SK-N-MC (cell line): ENCODE data around the gene ADAMTS4.

Experiments used
- EZH2 ChIP-seq: fragments of 200-600 bp; sonication (generic); IDR thresholded peaks from one replicate; pipeline ENCODE4 v1.6.1; 2017; ENCODE audit warnings: antibody characterized with exemption
- FOXP2 ChIP-seq: optimal IDR thresholded peaks from 2 replicates; pipeline ENCODE3; 2011; ENCODE audit warnings: mild to moderate bottlenecking, moderate library complexity; ENCODE audit not compliant: insufficient read depth; ENCODE audit errors: extremely low read length, control extremely low read depth
- POLR2AphosphoS5 ChIP-seq: IDR thresholded peaks from 2 replicates; pipeline ENCODE4 v1.6.1; 2012; ENCODE audit warnings: mild to moderate bottlenecking, low read depth, low read length, borderline replicate concordance

DNA sequence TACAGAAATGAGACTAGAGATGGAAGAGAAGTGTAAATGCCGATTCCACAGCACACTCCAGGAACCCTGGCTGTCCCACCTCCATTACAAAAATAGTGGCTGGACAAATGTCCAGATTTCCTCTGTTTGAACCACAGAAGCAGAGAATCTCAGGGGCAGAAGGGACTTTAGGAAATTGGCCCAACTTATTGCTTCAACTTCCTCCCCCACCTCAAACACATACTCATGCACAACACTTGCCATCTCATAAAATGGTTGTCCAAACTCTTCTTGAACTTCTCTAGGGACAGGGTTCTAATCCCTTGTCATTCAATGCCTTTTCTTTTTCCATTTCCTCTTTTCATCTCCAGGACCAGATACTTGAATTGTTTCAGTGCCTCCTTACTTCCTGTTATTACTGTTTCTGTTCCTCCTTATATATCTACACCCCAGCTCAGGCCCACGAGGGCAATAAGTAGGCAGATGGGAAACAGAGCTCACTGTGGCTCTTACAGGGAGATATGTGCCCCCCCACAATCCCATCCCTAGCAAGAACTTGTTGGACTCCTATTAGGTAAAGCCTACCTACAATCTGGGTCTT, 13.0 kb downstream of the ADAMTS4 start:
- no peak; the same call in 1 of the 2 replicates for TF ChIP-seq POLR2AphosphoS5
- no peak for TF ChIP-seq EZH2
- no peak for TF ChIP-seq FOXP2
